Loucy (cell line): ENCODE measurements around the gene KAT2B.

ENCODE experiments used
- CTCF ChIP-seq: fragments of 200-600 bp; sonication (generic); conservative IDR thresholded peaks from 2 replicates; pipeline ENCODE4 v1.5.1; 2014; ENCODE audit warnings: mild to moderate bottlenecking, antibody characterized with exemption, low read length
- EZH2phosphoT487 ChIP-seq: fragments of 200-600 bp; IDR thresholded peaks from 2 replicates; pipeline ENCODE4 v1.6.1; 2018; ENCODE audit warnings: antibody characterized with exemption, mild to moderate bottlenecking, moderate library complexity, borderline replicate concordance

DNA sequence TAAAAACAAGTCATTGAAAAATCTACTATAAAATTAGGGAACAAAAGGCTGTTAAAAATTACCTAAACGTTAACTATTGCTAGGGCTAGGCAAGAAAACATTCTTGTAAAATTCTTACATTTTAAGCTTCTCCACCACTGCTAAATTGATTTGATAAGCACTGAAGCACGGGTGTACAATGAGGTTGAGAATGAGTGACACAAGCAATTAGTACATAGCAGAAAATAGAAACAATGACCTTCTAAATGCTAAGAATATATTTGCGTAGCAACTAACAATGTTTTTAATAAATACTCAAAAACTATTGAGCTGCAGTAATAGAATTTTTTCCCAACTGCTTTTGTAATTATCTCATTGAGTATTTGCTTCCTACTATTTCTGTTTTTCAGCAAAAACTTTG is 141.0 kb downstream of the KAT2B start:
- TF ChIP-seq CTCF (no peak), EZH2phosphoT487 (no peak)
